Stimulated activated CD4-positive, alpha-beta T cell treated with anti-CD3 and anti-CD28 coated beads, Interleukin-12 subunit alpha, Interleukin-12 subunit beta, amount 100 ng/mL, for 48 hours (primary cell): ENCODE data around the gene CPXM2.

Source experiments
- DNase-seq, 3 donors: peaks; one replicate each; pipeline ENCODE4 v3.0.0-alpha.2; 2020; ENCODE audit warnings: low read depth in 2 of 3, low spot score in 1 of 3

CPXM2 gene

GRCh38 chr10:123774132-123774742, 117.4 kb downstream of the CPXM2 start:
- DNase-seq = no peak

DNA sequence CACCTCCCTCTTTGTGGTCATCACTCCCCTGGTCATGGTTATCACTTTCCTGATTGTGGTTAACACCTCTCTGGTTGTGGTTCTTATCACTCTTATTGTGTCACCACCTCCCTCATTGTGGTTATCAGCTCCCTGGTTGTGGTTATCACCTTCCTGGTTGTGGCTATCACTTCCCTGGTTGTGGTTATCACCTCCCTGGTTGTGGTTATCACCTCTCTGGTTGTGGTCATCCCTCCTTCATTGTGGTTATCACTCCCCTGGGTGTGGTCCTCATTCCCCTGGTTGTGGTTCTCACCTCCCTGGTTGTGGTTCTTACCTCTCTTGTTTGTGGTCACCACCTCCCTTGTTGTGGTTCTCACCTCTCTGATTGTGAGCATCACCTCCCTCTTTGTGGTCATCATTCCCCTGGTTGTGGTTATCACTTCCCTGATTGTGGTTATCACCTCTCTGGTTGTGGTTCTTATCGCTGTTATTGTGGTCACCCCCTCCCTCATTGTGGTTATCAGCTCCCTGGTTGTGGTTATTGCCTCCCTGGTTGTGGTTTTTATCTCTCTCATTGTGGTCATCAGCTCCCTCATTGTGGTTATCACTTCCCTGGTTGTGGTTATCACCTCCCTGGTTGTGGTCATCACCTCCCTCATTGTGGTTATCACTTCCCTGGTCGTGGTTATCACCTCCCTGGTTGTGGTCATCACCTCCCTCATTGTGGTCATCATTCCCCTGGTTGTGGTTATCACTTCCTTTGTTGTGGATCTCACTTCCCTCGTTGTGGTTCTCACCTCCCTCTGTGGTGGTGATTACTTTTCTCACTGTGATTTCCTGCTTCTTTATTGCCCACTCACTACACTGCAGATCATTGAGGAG, 118.7 kb downstream of the CPXM2 start:
- peak in 1 of 3 donors; percentile 4 for DNase-seq

DNA sequence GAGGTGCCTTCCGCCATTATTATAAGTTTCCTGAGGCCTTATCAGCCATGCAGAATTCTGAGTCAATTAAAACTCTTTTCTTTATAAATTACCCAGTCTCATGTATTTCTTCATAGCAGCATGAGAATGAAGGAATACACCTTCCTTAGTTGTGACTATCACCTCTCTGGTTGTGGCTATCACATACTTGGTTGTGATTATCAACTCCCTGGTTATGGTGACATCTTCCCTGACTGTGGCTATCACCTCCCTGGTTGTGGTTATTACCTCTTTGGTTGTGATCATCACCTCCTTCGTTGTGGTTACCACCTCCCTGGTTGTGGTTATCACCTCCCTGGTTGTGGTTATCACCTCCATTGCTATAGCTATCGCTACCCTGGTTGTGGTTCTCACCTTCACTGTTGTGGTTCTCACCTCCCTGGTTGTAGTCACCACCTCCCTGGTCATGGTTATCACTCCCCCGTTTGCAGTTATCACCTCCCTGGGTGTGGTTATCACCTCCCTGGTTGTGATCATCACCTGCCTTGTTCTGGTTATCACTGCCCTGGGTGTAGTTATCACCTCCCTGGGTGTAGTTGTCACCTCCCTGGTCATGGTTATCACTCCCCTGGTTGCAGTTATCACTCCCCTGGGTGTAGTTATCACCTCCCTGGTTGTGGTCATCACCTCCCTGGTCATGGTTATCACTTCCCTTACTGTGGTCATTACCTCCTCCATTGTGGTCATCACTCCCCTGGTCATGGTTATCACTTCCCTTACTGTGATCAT, 119.5 kb downstream of the CPXM2 start:
- no peak for DNase-seq

- DNase-seq = no peak
Measured at GRCh38 chr10:123769647-123770046, 122.0 kb downstream of the CPXM2 start.

GRCh38 chr10:123766761-123767160, 124.8 kb downstream of the CPXM2 start:
- no peak for DNase-seq

DNA sequence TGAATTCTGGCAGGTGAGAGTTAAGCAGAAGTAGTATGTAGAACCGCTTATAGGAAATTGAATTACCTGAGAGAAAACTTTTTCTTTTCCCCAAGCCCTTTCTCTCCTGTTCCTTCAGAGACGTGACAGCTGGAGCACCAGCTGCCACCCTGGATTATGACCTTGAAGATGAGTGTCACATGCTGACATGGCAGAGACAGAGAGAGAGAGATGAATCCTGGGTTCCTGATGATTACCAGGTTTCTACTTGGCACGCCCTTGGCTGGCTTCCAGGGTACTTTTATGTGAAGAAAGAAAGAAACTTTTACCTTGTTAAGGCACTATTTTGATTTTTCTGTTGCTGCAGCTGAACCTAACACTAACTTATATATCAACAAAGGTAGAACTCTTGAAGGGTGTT, 125.6 kb downstream of the CPXM2 start:
- no peak for DNase-seq

- no peak for DNase-seq
Measured at GRCh38 chr10:123761666-123762230, 129.9 kb downstream of the CPXM2 start.

DNA sequence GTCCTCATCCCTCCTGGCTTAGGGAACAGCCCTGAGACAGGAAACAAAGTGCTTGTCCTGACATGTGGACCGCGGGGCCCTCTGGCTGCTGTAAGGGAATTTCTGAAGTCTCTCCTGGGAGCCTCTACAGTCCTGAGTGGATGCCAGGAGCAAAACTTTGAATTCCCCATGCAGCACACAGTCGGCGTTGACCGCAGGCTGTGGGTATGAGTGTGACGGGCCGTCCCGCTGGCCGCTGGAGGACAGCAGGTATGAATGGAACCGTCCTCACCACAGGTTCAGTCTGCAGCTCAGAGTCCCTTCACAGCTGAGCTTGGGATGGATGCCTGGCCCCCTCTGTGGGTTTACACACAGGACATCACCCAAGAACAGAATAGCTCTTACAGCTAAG, 130.6 kb downstream of the CPXM2 start:
- no peak for DNase-seq

DNA sequence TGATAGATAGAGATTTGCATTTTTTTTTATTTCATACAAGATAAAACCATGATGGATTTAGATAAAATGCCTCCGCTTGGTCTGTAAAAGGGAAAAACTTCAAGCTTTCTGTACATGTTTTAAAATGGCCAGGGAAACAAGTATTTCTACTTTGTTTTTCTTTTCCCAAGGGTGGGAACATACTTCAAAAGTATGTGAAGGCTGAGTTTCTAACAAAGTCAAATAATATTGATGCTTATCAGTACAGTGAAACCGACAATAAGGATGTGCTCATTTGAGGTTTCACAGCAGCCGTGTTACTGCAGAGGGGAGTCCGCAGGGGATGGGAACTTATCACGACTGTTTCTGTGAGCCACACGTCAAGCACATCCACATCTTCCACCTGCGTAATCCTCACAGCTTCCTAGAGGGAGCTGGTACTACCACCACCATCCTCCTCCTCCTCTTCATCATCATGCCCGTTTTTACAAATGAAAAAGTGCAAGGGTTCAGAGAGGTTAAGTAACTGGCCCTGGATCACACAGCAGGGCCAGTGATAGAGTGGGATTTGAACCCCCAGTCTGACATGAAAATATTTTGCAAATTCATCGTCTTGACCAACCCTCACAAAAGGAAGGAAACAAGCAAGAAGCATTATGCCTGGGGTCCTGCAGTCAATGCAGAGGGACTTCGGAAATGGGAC, 131.1 kb downstream of the CPXM2 start:
- no peak for DNase-seq

DNA sequence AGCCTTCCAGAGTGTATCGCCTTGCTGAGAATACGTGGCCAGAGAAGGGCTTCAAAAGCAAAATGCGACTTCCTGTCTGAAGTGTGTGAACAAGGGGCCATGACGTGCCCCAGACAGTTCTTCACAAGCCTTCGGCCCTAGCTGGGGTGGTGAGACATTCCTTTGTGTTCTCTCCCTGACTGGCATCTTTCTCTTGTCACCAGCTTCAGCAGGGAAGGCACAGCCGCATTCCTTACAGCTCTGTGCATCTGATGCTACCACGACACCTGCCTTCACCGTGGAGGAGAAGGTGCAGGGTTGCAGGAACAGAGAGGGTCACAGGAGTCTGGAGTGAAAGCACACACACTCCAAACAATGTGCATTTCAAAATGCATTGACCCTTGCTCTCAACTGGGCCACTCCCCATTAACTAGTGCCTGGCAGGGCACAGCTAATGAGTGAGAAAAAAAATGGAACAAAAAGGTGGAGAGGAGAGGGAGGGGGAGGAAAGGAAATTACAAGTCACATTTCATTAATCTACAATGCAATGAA, 132.0 kb downstream of the CPXM2 start:
- no peak for DNase-seq

GRCh38 chr10:123759041-123759440, 132.6 kb downstream of the CPXM2 start:
- no peak for DNase-seq

- DNase-seq = no peak
Measured at GRCh38 chr10:123757853-123758252, 133.8 kb downstream of the CPXM2 start.

GRCh38 chr10:123755061-123755460, 136.5 kb downstream of the CPXM2 start:
- no peak for DNase-seq

DNA sequence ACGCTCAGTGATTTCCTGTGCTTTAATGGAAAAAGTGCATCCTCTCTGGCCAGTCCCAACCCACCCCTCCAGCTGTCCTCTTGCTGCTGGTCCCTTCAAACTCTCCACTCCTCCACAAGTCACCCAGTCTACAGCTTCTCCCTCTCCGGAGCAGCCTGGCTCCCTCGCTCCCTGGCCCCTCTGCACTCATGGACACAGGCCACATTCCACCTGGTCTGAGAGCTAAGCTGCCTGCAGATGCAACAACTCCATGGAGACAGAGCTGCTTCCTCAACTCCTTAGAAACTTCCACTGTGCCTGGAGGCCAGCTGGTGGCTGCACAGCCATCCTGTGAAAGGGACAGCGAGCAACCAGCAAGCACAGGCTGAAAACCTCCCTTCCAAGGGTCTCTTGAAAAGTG, 137.5 kb downstream of the CPXM2 start:
- DNase-seq = no peak

GRCh38 chr10:123751342-123752134, 140.1 kb downstream of the CPXM2 start:
- DNase-seq = no peak

GRCh38 chr10:123750901-123751300, 140.7 kb downstream of the CPXM2 start:
- DNase-seq = no peak

GRCh38 chr10:123748711-123749110, 142.9 kb downstream of the CPXM2 start:
- DNase-seq = no peak

DNA sequence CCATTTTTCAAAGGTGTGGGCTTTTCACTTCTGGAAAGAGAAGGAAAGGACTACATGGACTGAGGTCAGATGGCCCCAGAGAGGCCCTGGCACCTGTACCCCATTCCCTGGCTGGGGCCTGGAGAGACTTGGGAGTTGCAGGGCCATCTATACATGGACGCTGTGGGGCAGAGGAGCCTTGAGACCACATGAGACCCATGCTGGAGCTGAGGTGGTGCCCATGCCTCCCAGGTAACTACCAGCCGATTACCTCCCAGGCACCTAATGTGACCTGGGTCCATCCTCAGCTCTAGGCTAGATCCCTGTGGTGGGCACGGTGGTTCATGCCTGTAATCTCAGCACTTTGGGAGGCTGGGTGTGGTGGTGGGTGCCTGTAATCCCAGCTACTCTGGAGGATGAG, 144.2 kb downstream of the CPXM2 start:
- no peak for DNase-seq

DNA sequence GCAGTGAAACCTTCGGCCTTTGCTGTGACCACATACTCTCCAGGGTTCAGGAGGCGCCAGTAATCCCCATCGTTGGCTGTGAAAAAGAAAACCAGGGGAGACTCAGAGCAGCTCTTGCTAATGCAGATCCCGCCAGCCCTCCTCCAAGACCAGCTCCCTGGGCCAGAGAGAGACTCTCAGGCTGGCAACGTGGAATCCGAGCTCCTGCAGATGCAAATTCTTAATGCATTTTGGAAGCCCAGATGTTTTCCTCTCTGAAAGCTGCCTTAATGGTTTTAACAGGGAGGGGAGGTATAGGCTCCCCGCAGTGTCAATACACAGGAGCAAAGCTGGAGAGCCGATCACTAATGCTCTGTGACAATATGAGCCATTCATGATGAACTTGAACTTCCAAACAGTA, 144.7 kb downstream of the CPXM2 start:
- DNase-seq = no peak

GRCh38 chr10:123746520-123746919, 145.1 kb downstream of the CPXM2 start:
- DNase-seq = no peak
